ENCODE measurements around the gene VMP1.
"Not testable (repeated sequence)": the region's sequence is repeated elsewhere in the genome, so short reads cannot be mapped to it uniquely, and the experiment has no call there.

DNA sequence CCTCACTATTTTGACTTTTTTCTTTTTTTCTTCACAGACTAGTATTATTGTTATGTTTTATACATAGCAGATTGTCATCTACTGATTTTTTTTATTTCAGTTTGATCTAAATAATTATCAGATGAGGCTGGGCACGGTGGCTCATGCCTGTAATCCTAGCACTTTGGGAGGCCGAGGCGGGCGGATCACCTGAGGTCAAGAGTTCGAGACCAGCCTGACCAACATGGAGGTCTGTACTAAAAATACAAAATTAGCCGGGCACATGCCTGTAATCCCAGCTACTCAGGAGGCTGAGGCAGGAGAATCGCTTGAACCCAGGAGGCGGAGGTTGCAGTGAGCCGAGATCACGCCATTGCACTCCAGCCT lies 85.0 kb downstream of the VMP1 start:
- TF ChIP-seq POLR2A (IDR thresholded peaks at IDR 0.05): not testable (repeated sequence)
- TF ChIP-seq, protein P1, sequence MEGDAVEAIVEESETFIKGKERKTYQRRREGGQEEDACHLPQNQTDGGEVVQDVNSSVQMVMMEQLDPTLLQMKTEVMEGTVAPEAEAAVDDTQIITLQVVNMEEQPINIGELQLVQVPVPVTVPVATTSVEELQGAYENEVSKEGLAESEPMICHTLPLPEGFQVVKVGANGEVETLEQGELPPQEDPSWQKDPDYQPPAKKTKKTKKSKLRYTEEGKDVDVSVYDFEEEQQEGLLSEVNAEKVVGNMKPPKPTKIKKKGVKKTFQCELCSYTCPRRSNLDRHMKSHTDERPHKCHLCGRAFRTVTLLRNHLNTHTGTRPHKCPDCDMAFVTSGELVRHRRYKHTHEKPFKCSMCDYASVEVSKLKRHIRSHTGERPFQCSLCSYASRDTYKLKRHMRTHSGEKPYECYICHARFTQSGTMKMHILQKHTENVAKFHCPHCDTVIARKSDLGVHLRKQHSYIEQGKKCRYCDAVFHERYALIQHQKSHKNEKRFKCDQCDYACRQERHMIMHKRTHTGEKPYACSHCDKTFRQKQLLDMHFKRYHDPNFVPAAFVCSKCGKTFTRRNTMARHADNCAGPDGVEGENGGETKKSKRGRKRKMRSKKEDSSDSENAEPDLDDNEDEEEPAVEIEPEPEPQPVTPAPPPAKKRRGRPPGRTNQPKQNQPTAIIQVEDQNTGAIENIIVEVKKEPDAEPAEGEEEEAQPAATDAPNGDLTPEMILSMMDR (IDR thresholded peaks at IDR 0.05): not testable (repeated sequence)
